HepG2 (cell line): ENCODE results near the gene SLC5A6. TPM values are rescaled to one million over a fixed set of nuclear protein-coding genes. Genes with fewer than 3 reads are reported as not detected.

Source experiments
- AHR ChIP-seq: IDR thresholded peaks from 2 replicates; pipeline ENCODE4 v1.6.1; 2018; ENCODE audit warnings: missing genetic modification reagents, missing compliant biosample characterization
- ARNTL ChIP-seq: sonication (generic); formaldehyde crosslinking; IDR thresholded peaks from 2 replicates; pipeline ENCODE4 v1.4.0; 2020; ENCODE audit warnings: mild to moderate bottlenecking, missing genetic modification reagents
- ATRX ChIP-seq: sonication (generic); formaldehyde crosslinking; IDR thresholded peaks from 2 replicates; pipeline ENCODE4 v1.4.0; 2020; ENCODE audit warnings: missing genetic modification reagents, borderline replicate concordance
- CREB3 ChIP-seq: sonication (generic); formaldehyde crosslinking; IDR thresholded peaks from 2 replicates; pipeline ENCODE4 v1.5.0; 2020; ENCODE audit warnings: missing genetic modification reagents
- GMEB1 ChIP-seq: sonication (generic); formaldehyde crosslinking; IDR thresholded peaks from 2 replicates; pipeline ENCODE4 v1.5.1; 2020; ENCODE audit warnings: missing genetic modification reagents, mild to moderate bottlenecking, borderline replicate concordance
- MLLT10 ChIP-seq: sonication (generic); formaldehyde crosslinking; IDR thresholded peaks from 2 replicates; pipeline ENCODE4 v1.4.0; 2020; ENCODE audit warnings: missing genetic modification reagents
- MTF1 ChIP-seq: sonication (generic); formaldehyde crosslinking; IDR thresholded peaks from 2 replicates; pipeline ENCODE4 v1.5.0; 2020; ENCODE audit warnings: missing genetic modification reagents
- NFIB ChIP-seq: sonication (generic); formaldehyde crosslinking; IDR thresholded peaks from 2 replicates; pipeline ENCODE4 v1.9.0; 2021; ENCODE audit warnings: missing genetic modification reagents, mild to moderate bottlenecking, borderline replicate concordance
- NR2F6 ChIP-seq, 2 experiments: IDR thresholded peaks; 2 replicates each; pipeline ENCODE4 v1.6.1; 2016; ENCODE audit warnings: antibody characterized with exemption in 1 of 2, mild to moderate bottlenecking in 1 of 2
- RAD51 ChIP-seq: fragments of 450-650 bp; IDR thresholded peaks from 2 replicates; pipeline ENCODE4 v1.6.1; 2016; ENCODE audit warnings: borderline replicate concordance
- SKI ChIP-seq: fragments of 450-650 bp; IDR thresholded peaks from one replicate; pipeline ENCODE4 v1.6.1; 2018; ENCODE audit warnings: mild to moderate bottlenecking; ENCODE audit not compliant: partially characterized antibody
- SRY ChIP-seq: sonication (generic); formaldehyde crosslinking; IDR thresholded peaks from 2 replicates; pipeline ENCODE4 v1.8.0; 2022; ENCODE audit warnings: mild to moderate bottlenecking, missing genetic modification reagents
- ZBTB14 ChIP-seq: sonication (generic); formaldehyde crosslinking; IDR thresholded peaks from 2 replicates; pipeline ENCODE4 v1.4.0; 2020; ENCODE audit warnings: missing genetic modification reagents
- ZFY ChIP-seq: sonication (generic); formaldehyde crosslinking; IDR thresholded peaks from 2 replicates; pipeline ENCODE4 v1.4.0; 2020; ENCODE audit warnings: missing genetic modification reagents
- ZNF232 ChIP-seq: sonication (generic); formaldehyde crosslinking; IDR thresholded peaks from 2 replicates; pipeline ENCODE4 v1.4.0; 2020; ENCODE audit warnings: missing genetic modification reagents, borderline replicate concordance
- ZNF343 ChIP-seq: sonication (generic); formaldehyde crosslinking; IDR thresholded peaks from 2 replicates; pipeline ENCODE4 v1.4.0; 2020; ENCODE audit warnings: mild to moderate bottlenecking, missing genetic modification reagents
- ZNF383 ChIP-seq: sonication (generic); formaldehyde crosslinking; IDR thresholded peaks from 2 replicates; pipeline ENCODE4 v1.4.0; 2020; ENCODE audit warnings: missing genetic modification reagents, mild to moderate bottlenecking, borderline replicate concordance
- ZNF414 ChIP-seq: sonication (generic); formaldehyde crosslinking; IDR thresholded peaks from 2 replicates; pipeline ENCODE4 v1.5.0; 2020; ENCODE audit warnings: missing genetic modification reagents
- ZNF510 ChIP-seq: sonication (generic); formaldehyde crosslinking; IDR thresholded peaks from 2 replicates; pipeline ENCODE4 v1.4.0; 2020; ENCODE audit warnings: low read depth, mild to moderate bottlenecking, missing genetic modification reagents
- ZNF616 ChIP-seq: sonication (generic); formaldehyde crosslinking; IDR thresholded peaks from 2 replicates; pipeline ENCODE4 v1.5.0; 2020; ENCODE audit warnings: low read depth, mild to moderate bottlenecking, missing genetic modification reagents
- ZNF746 ChIP-seq: sonication (generic); formaldehyde crosslinking; IDR thresholded peaks from 2 replicates; pipeline ENCODE4 v1.8.0; 2022; ENCODE audit warnings: mild to moderate bottlenecking, missing genetic modification reagents
- polyA plus RNA-seq, 8 experiments: library from polyadenylated mRNA; depleted of rRNA in 3 of 8; stranded (reverse) in 7 of 8; unstranded in 1 of 8; fragments of >200 nt; fragmentation: Illumina TruSeq in 4 of 8; extraction: Trizol in 4 of 8; gene quantifications; 2 replicates each; pipeline versions ENCODE4 v1.2.1 to v1.2.3, GENCODE V29; 2011 to 2016; ENCODE audit warnings: low read depth in 4 of 8, missing spikeins in 1 of 8, mixed read lengths in 1 of 8; ENCODE audit not compliant: insufficient read depth in 1 of 8
- total RNA-seq, 5 experiments: library from RNA; depleted of rRNA; stranded (reverse); fragments of >200 nt; fragmentation: Illumina TruSeq; extraction: Trizol; gene quantifications; 2 replicates each; pipeline ENCODE4 v1.2.3, GENCODE V29; 2016; ENCODE audit warnings: low read depth in 1 of 5
- TF ChIP-seq, protein P1 (sequence below): sonication (generic); formaldehyde crosslinking; IDR thresholded peaks from 2 replicates; pipeline ENCODE4 v1.4.0; 2020; ENCODE audit warnings: missing genetic modification reagents, low read depth, mild to moderate bottlenecking, borderline replicate concordance
- TF ChIP-seq, protein P2 (sequence below): sonication (generic); formaldehyde crosslinking; IDR thresholded peaks from 2 replicates; pipeline ENCODE4 v1.4.0; 2020; ENCODE audit warnings: mild to moderate bottlenecking, missing genetic modification reagents

The SLC5A6 gene
- total and polyA plus RNA-seq, 2 of the 13 experiments (the other 11 are each of a cell fraction or from before 2014, with no cell fraction given): 135 to 417 TPM

DNA sequence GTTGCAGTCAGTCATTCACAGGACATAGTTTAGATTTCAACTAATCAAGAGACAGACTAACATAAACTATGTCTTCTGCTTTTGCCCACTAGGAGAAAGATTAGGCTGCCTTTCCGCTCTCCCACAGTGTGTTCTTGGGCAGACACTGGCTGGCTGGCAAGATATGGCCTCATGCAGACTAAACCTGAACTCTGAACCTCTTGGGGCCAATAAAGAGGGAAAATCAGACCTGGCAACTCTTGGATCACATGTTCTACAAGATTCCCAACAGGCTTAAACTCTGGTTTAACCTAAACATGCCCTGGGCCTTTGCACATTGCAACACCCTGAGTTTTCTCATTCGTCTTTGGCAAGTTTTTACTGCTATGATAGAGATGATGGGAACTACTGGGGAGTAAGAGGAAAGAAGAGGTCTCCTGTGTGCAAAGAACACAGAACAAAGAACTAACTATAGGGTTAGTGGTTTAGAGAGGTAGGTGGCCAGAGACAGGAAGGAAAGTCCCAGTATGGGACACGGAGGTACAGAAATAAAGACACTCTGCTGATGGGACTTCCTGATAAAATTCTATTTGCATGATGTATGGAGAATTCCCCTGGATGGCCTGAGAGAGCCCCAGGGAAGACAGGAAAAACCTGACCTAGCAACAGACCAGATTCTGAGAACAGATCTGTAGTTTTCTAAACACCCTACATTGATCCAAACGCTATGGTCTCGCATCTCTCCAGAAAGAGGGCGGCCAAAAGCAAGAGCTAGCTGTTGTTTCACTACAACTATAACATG, 2.3 kb downstream of the SLC5A6 start (continued):
- TF ChIP-seq GMEB1: no peak
- TF ChIP-seq RAD51: no peak
- no peak for TF ChIP-seq MLLT10 (CRISPR knock-in tag)
- peak; percentile 58 for TF ChIP-seq SKI
- TF ChIP-seq NR2F6 (IDR thresholded peaks at IDR 0.05): peak; percentile 8; the same call in 1 of the 2 replicates
- TF ChIP-seq NR2F6 (CRISPR knock-in tag; IDR thresholded peaks at IDR 0.05): no peak
- TF ChIP-seq ZFY: no peak
- TF ChIP-seq AHR (CRISPR knock-in tag): no peak
- TF ChIP-seq ZNF414: no peak
- no peak for TF ChIP-seq ATRX (CRISPR knock-in tag)
- TF ChIP-seq ZNF510 (CRISPR knock-in tag): no peak
- no peak for TF ChIP-seq ZNF616 (CRISPR knock-in tag)
- TF ChIP-seq ZNF746 (CRISPR knock-in tag): no peak
- no peak for TF ChIP-seq CREB3 (CRISPR knock-in tag)
- TF ChIP-seq SRY (CRISPR knock-in tag): no peak
- no peak for TF ChIP-seq ZNF383 (CRISPR knock-in tag)
- TF ChIP-seq ZBTB14 (CRISPR knock-in tag): no peak
- TF ChIP-seq ARNTL (CRISPR knock-in tag): 0 out of 2 replicates have a peak, but pooled peaks have one; percentile 34
- TF ChIP-seq ZNF232 (CRISPR knock-in tag): no peak
- TF ChIP-seq, protein P1, sequence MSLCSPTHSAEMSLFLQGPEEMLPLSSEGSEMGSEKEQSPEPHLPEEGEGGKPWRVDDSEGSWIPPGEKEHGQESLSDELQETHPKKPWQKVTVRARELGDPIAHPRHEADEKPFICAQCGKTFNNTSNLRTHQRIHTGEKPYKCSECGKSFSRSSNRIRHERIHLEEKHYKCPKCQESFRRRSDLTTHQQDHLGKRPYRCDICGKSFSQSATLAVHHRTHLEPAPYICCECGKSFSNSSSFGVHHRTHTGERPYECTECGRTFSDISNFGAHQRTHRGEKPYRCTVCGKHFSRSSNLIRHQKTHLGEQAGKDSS (CRISPR knock-in tag): no peak
- no peak for TF ChIP-seq NFIB (CRISPR knock-in tag)
- TF ChIP-seq ZNF343 (CRISPR knock-in tag): no peak
- TF ChIP-seq, protein P2, sequence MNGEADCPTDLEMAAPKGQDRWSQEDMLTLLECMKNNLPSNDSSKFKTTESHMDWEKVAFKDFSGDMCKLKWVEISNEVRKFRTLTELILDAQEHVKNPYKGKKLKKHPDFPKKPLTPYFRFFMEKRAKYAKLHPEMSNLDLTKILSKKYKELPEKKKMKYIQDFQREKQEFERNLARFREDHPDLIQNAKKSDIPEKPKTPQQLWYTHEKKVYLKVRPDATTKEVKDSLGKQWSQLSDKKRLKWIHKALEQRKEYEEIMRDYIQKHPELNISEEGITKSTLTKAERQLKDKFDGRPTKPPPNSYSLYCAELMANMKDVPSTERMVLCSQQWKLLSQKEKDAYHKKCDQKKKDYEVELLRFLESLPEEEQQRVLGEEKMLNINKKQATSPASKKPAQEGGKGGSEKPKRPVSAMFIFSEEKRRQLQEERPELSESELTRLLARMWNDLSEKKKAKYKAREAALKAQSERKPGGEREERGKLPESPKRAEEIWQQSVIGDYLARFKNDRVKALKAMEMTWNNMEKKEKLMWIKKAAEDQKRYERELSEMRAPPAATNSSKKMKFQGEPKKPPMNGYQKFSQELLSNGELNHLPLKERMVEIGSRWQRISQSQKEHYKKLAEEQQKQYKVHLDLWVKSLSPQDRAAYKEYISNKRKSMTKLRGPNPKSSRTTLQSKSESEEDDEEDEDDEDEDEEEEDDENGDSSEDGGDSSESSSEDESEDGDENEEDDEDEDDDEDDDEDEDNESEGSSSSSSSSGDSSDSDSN (CRISPR knock-in tag): no peak
- TF ChIP-seq MTF1 (CRISPR knock-in tag): no peak
